A204.1 (cell line): Measurements from ENCODE around the gene ENTPD5.
"Not testable (repeated sequence)": the region's sequence is repeated elsewhere in the genome, so short reads cannot be mapped to it uniquely, and the experiment has no call there.

Experiments used
- FAIRE-seq: peaks from 2 replicates; lab custom pipeline; 2012; peaks lifted over from hg19 to GRCh38; lab: Jason Lieb, UNC

The ENTPD5 gene

GRCh38 chr14:73943083-73943482 lies 76.0 kb downstream of the ENTPD5 start:
- FAIRE-seq = no peak

GRCh38 chr14:73942180-73942579 lies 76.9 kb downstream of the ENTPD5 start:
- FAIRE-seq = no peak

GRCh38 chr14:73937012-73937411 lies 82.1 kb downstream of the ENTPD5 start:
- FAIRE-seq = no peak

GRCh38 chr14:73936548-73936947 lies 82.5 kb downstream of the ENTPD5 start:
- no peak for FAIRE-seq

GRCh38 chr14:73935666-73936065 lies 83.4 kb downstream of the ENTPD5 start:
- peak; percentile 34 for FAIRE-seq

- no peak for FAIRE-seq
Measured at GRCh38 chr14:73924337-73924736, 94.8 kb downstream of the ENTPD5 start.

GRCh38 chr14:73919457-73919856 lies 99.6 kb downstream of the ENTPD5 start:
- not testable (repeated sequence) for FAIRE-seq

GRCh38 chr14:73916324-73916723 lies 102.8 kb downstream of the ENTPD5 start:
- FAIRE-seq = no peak

GRCh38 chr14:73913256-73913655 lies 105.8 kb downstream of the ENTPD5 start:
- FAIRE-seq = no peak

- no peak for FAIRE-seq
Measured at GRCh38 chr14:73909681-73910080, 109.4 kb downstream of the ENTPD5 start.
